Measurements from ENCODE around the gene IL12RB1. TPM values are rescaled to one million over a fixed set of nuclear protein-coding genes. Genes with fewer than 3 reads are reported as not detected.

Gene IL12RB1
- total RNA-seq (1 to 10 TPM in 7 of 9 donors, under 1 TPM in 1, not detected in 1; 0.28 to 7.4 (median 2.1) TPM), polyA plus RNA-seq (1 to 10 TPM in 2 of 3 donors, under 1 TPM in 1; 0.84 to 1.8 (median 1.1) TPM)
- long read RNA-seq, donor 1 = 0 reads
- long read RNA-seq, donor 2 = 0 reads
- long read RNA-seq, donor 3 = 0 reads
- long read RNA-seq, donor 4 = 0 reads
- long read RNA-seq, donor 5, partial matches to known transcripts = 0 of 1 reads
- long read RNA-seq, donor 5, other reads (novel, unspliced or antisense) = 0 of 1 reads
- long read RNA-seq, donor 6 = 0 reads
- long read RNA-seq, donor 7 = 0 reads
- long read RNA-seq, donor 8, partial matches to known transcripts = 14 of 14 reads
- long read RNA-seq, donor 8, other reads (novel, unspliced or antisense) = 0 of 14 reads
- long read RNA-seq, donor 9 = 0 reads
- long read RNA-seq, donor 10 = 0 reads

- peak within 1 kb of the TSS in 2 of 5 donors; percentile 13 to 17 for H3K27ac ChIP-seq
- H3K4me3 ChIP-seq = peak within 1 kb of the TSS in 2 of 4 donors; percentile 4 to 35
Measured at GRCh38 chr19:18086590-18087138, at the start of gene IL12RB1. TSS of gene IL12RB1 (minus strand) at chr19:18086934. CDS start at chr19:18086823, 111 bp downstream.

DNA sequence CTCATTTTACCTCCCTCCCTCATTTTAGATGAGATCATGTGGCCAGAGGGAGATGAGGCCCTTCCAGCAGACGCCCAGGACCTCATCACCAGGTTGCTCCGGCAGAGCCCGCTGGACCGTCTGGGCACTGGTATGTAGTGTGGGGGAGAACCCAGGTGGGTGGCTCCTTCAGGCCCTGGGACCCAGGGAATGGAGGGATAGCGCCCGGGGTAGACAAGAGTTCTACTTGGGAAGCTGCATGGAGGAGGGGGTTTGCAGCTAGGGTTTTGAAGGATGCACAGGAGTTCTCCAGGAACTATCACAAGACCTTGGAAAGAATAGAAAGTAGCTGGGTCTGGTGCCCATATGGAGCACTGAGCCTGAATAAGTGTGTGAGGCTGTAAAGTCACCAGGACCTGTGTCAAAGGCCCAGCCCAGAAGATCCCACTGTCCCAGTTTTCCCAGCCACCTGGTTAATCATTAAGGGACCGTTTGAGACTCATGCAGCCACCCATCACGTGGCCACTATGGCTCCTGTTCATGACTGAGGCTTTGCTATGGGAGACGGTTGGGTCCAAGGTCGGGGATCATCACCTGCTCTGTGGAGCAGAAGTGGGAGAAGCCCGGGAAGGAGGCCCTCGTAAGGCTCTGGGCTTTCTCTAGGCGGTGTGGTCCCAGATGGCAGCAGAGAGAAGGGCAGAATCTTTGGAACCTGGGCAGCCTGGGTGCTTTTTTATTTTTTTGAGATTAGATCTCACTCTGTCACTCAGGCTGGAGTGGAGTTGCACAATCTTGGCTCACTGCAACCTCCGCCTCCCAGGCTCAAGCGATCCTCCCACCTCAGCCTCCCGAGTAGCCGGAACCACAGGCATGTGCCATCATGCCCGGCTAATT, 49.2 kb upstream of the IL12RB1 start:
- WGBS, 4 donors = 93 to 96% (median 93%) methylated on average over 18 of the region's 18 CpGs
- H3K4me1 ChIP-seq (replicated peaks in 1 of 2) = no peaks in the 10 kb centered on the region

More at GRCh38 chr19:18086590-18087138, at the start of gene IL12RB1:
- Histone ChIP-seq H3K4me1 (replicated peaks in 1 of 2) (peaks cover 0 to 7% of the 10 kb centered on the region in 2 donors), H3K9me3 (replicated peaks in 1 of 3) (no peaks in the 10 kb centered on the region), H3K36me3 (replicated peaks in 1 of 2) (no peaks in the 10 kb centered on the region), H3K27me3 (no peaks in the 10 kb centered on the region)
- peak in 2 of 7 donors; percentile 31 to 60 for DNase-seq
- WGBS, 4 donors = 29 to 45% (median 40%) methylated on average over 12 of the region's 12 CpGs
- intact Hi-C loops (cut with DNase I) = no loop called here
- TF ChIP-seq POLR2A (IDR thresholded peaks at IDR 0.05) = no peak
- TF ChIP-seq CTCF (IDR thresholded peaks at IDR 0.05) = no peak

GRCh38 chr19:18131841-18132596, 45.3 kb upstream of the IL12RB1 start:
- H3K9me3 ChIP-seq (replicated peaks in 1 of 3) = no peaks in the 10 kb centered on the region
- DNase-seq = no peak
- peaks cover 0 to 73% of the 10 kb centered on the region in 2 donors for H3K36me3 ChIP-seq (replicated peaks in 1 of 2)
- intact Hi-C loops (cut with DNase I) = no loop called here
- TF ChIP-seq POLR2A (IDR thresholded peaks at IDR 0.05) = no peak
- no peak for TF ChIP-seq CTCF (IDR thresholded peaks at IDR 0.05)
- H3K4me1 ChIP-seq (replicated peaks in 1 of 2) = no peaks in the 10 kb centered on the region
- H3K27ac ChIP-seq = no peak overlapping the region
- no peaks in the 10 kb centered on the region for H3K27me3 ChIP-seq
- no peak overlapping the region for H3K4me3 ChIP-seq
- 85 to 90% (median 86%) methylated on average over 21 to 31 of the region's 31 CpGs for WGBS, 4 donors

More for the DNA sequence above, 49.2 kb upstream of the IL12RB1 start:
- Histone ChIP-seq H3K36me3 (replicated peaks in 1 of 2) (peaks cover 0 to 67% of the 10 kb centered on the region in 2 donors), H3K27me3 (no peaks in the 10 kb centered on the region), H3K27ac (no peak overlapping the region), H3K9me3 (replicated peaks in 1 of 3) (no peaks in the 10 kb centered on the region), H3K4me3 (no peak overlapping the region)
- TF ChIP-seq CTCF (IDR thresholded peaks at IDR 0.05) = no peak
- no peak for TF ChIP-seq POLR2A (IDR thresholded peaks at IDR 0.05)
- DNase-seq = no peak
- intact Hi-C loops (cut with DNase I) = no loop called here

Data from adrenal gland (tissue), 19 donors.